Femur (tissue), 1 donor: Measurements from ENCODE around the gene MAEA.
"Not testable (repeated sequence)": the region's sequence is repeated elsewhere in the genome, so short reads cannot be mapped to it uniquely, and the experiment has no call there.

Experiments
- DNase-seq: peaks from one replicate; pipeline ENCODE4 v3.0.0-alpha.2; 2017

Gene MAEA

GRCh38 chr4:1324443-1325175, 34.9 kb downstream of the MAEA start:
- not testable (repeated sequence) for DNase-seq

- DNase-seq: no peak
Observed at GRCh38 chr4:1325176-1325480, 35.4 kb downstream of the MAEA start.

GRCh38 chr4:1325681-1326635, 36.3 kb downstream of the MAEA start:
- DNase-seq: no peak

GRCh38 chr4:1326751-1327525, 37.2 kb downstream of the MAEA start:
- no peak for DNase-seq

GRCh38 chr4:1327526-1328266, 38.0 kb downstream of the MAEA start:
- no peak for DNase-seq

GRCh38 chr4:1328267-1329155, 38.8 kb downstream of the MAEA start:
- no peak for DNase-seq

GRCh38 chr4:1329408-1330371, 40.0 kb downstream of the MAEA start:
- DNase-seq: no peak

- DNase-seq: no peak
Observed at GRCh38 chr4:1330761-1331590, 41.3 kb downstream of the MAEA start.

GRCh38 chr4:1331591-1332353, 42.1 kb downstream of the MAEA start:
- DNase-seq: no peak

- no peak for DNase-seq
Observed at GRCh38 chr4:1332686-1333085, 43.0 kb downstream of the MAEA start.

GRCh38 chr4:1333256-1333655, 43.6 kb downstream of the MAEA start:
- no peak for DNase-seq

- not testable (repeated sequence) for DNase-seq
Observed at GRCh38 chr4:1333851-1334578, 44.3 kb downstream of the MAEA start.

GRCh38 chr4:1334579-1334895, 44.8 kb downstream of the MAEA start:
- no peak for DNase-seq

- DNase-seq: not testable (repeated sequence)
Observed at GRCh38 chr4:1335193-1335883, 45.6 kb downstream of the MAEA start.

- no peak for DNase-seq
Observed at GRCh38 chr4:1336088-1336491, 46.4 kb downstream of the MAEA start.

GRCh38 chr4:1337376-1337831, 47.7 kb downstream of the MAEA start:
- no peak for DNase-seq
